Neuronal stem cell (in vitro differentiated cells): ENCODE results near the gene TGFBR2.
A peak's percentile ranks its signal among the peaks of the same experiment; 100 is the strongest.

Experiments used
- DNase-seq: peaks from one replicate; pipeline ENCODE4 v3.0.0-alpha.2; 2013; ENCODE audit warnings: low spot score
- H2AFZ ChIP-seq: one replicate; pipeline ENCODE4 v1.6.1; 2013; ENCODE audit warnings: mild to moderate bottlenecking, low read length, inconsistent platforms
- H2AK5ac ChIP-seq: 2 replicates; pipeline ENCODE4 v1.6.1; 2013; ENCODE audit warnings: low read depth, mild to moderate bottlenecking, inconsistent platforms, low read length, moderate library complexity, mixed read lengths
- H2BK120ac ChIP-seq: 2 replicates; pipeline ENCODE4 v1.6.1; 2013; ENCODE audit warnings: low read depth, mild to moderate bottlenecking, inconsistent platforms, low read length, moderate library complexity, mixed read lengths
- H2BK12ac ChIP-seq: one replicate; pipeline ENCODE4 v1.6.1; 2013; ENCODE audit warnings: low read length, inconsistent platforms
- H2BK15ac ChIP-seq: 2 replicates; pipeline ENCODE4 v1.6.1; 2013; ENCODE audit warnings: mild to moderate bottlenecking, low read length, inconsistent platforms, mixed read lengths
- H2BK5ac ChIP-seq: one replicate; pipeline ENCODE4 v1.6.1; 2013; ENCODE audit warnings: inconsistent platforms, mild to moderate bottlenecking, low read length, moderate library complexity
- H3K14ac ChIP-seq: one replicate; pipeline ENCODE4 v1.6.1; 2013; ENCODE audit warnings: low read length, inconsistent platforms
- H3K18ac ChIP-seq: 2 replicates; pipeline ENCODE4 v1.6.1; 2013; ENCODE audit warnings: low read length, inconsistent platforms
- H3K23ac ChIP-seq: 2 replicates; pipeline ENCODE4 v1.6.1; 2013; ENCODE audit warnings: low read depth, mild to moderate bottlenecking, mixed read lengths, low read length, inconsistent platforms; ENCODE audit not compliant: poor library complexity
- H3K27ac ChIP-seq: replicated peaks from 3 replicates; pipeline ENCODE4 v1.5.1; 2013; ENCODE audit warnings: low read length, inconsistent platforms
- H3K27me3 ChIP-seq, 3 experiments: 2 replicates each; pipeline ENCODE4 v1.6.1; 2013; ENCODE audit warnings: low read length in 3 of 3, mild to moderate bottlenecking in 2 of 3, inconsistent platforms in 1 of 3, low read depth in 1 of 3, mixed read lengths in 1 of 3, moderate library complexity in 1 of 3; ENCODE audit not compliant: control insufficient read depth in 3 of 3, insufficient read depth in 3 of 3
- H3K36me3 ChIP-seq, 2 donors: replicated peaks in 1 of 2; 2 replicates each; pipeline ENCODE4 v1.6.1; 2013; ENCODE audit warnings: low read length in 2 of 2; ENCODE audit not compliant: control insufficient read depth in 2 of 2, insufficient read depth in 2 of 2
- H3K4ac ChIP-seq: 2 replicates; pipeline ENCODE4 v1.6.1; 2013; ENCODE audit warnings: inconsistent platforms, mild to moderate bottlenecking, low read length, moderate library complexity
- H3K4me1 ChIP-seq, 2 donors: 1 replicate in 1 of 2; 2 replicates in 1 of 2; pipeline ENCODE4 v1.6.1; 2013; ENCODE audit warnings: low read length in 2 of 2, low read depth in 1 of 2; ENCODE audit not compliant: control insufficient read depth in 2 of 2, insufficient read depth in 1 of 2
- H3K4me2 ChIP-seq: one replicate; pipeline ENCODE4 v1.6.1; 2013; ENCODE audit warnings: mild to moderate bottlenecking, low read length, inconsistent platforms; ENCODE audit not compliant: insufficient read depth, poor library complexity, severe bottlenecking
- H3K4me3 ChIP-seq, 2 donors: 2 replicates each; pipeline ENCODE4 v1.5.1; 2013; ENCODE audit warnings: low read length in 2 of 2, mild to moderate bottlenecking in 2 of 2, inconsistent platforms in 1 of 2, moderate library complexity in 1 of 2
- H3K79me1 ChIP-seq: one replicate; pipeline ENCODE4 v1.6.1; 2013; ENCODE audit warnings: low read depth, mild to moderate bottlenecking, inconsistent platforms, low read length, moderate library complexity
- H3K9ac ChIP-seq: one replicate; pipeline ENCODE4 v1.6.1; 2013; ENCODE audit warnings: mild to moderate bottlenecking, low read depth, low read length, inconsistent platforms; ENCODE audit not compliant: poor library complexity
- H3K9me3 ChIP-seq, 2 donors: replicated peaks in 1 of 2; 2 replicates each; pipeline versions ENCODE3 to v1.6.1; 2013; ENCODE audit warnings: low read length in 2 of 2, mild to moderate bottlenecking in 2 of 2, inconsistent platforms in 1 of 2, low read depth in 1 of 2, mixed read lengths in 1 of 2, moderate library complexity in 1 of 2; ENCODE audit not compliant: control insufficient read depth in 2 of 2, insufficient read depth in 1 of 2
- H4K8ac ChIP-seq: one replicate; pipeline ENCODE4 v1.6.1; 2013; ENCODE audit warnings: low read depth, mild to moderate bottlenecking, inconsistent platforms, low read length, moderate library complexity
- H4K91ac ChIP-seq: one replicate; pipeline ENCODE4 v1.6.1; 2013; ENCODE audit warnings: low read length, low read depth, mild to moderate bottlenecking, inconsistent platforms; ENCODE audit not compliant: poor library complexity
- WGBS, 2 donors: extraction: QIAGEN DNeasy Blood & Tissue Kit; methylation state at CpG; one replicate each; pipeline ENCODE4 v1.1.7; 2013; ENCODE audit warnings: missing lambda C conversion rate in 2 of 2, mixed read lengths in 1 of 2; ENCODE audit not compliant: insufficient read length in 2 of 2, insufficient replicate concordance in 1 of 2; ENCODE audit errors: extremely low coverage in 2 of 2; 5-methylcytosine and 5-hydroxymethylcytosine counted together

TGFBR2 gene

DNA sequence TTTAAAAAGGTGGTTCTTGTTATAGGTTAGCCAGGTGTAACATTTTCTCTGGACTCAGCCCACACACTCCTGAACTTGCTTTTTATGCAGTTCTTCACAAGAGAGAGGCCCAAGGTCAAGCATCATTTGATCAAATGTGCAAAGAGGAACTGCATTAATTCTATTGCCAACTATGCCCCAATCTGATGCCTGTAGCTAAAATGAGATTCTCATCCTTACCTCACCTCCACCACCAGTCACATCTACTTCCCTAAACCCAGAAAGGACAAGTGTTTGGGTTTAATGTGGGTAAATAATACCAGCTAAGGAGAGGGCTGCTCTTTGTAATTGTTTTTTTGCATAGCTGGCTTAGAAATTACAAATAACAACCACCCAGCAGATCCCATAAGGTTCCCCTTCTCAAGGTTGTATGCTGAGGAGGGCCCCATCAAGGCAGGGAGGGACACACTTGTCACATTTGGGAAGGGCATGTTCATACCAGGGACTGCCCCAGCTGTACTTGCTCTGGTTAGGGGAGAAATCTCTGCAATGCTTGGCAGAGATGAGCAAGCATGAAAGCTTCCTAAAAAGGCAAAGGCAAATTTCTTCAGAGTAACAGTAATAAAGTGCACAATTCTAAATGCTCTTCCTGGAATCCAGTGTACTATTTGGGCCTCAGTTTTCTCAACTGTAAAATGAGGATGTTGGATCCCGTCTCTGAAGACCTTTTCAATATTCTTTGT lies 76.2 kb downstream of the TGFBR2 start:
- peaks cover 7% of the 10 kb centered on the region in 2 donors for H3K4me1 ChIP-seq
- H3K4me3 ChIP-seq: no peak overlapping the region
- H3K27ac ChIP-seq: no peak overlapping the region
- no peaks in the 10 kb centered on the region for H3K79me1 ChIP-seq
- no peak overlapping the region for H4K8ac ChIP-seq
- no peak overlapping the region for H3K4ac ChIP-seq
- H2AK5ac ChIP-seq: no peak overlapping the region
- no peak overlapping the region for H2BK120ac ChIP-seq
- no CpG with 5 or more reads among the region's 1 CpG for WGBS, 2 donors
- H3K9ac ChIP-seq: no peak overlapping the region
- H3K23ac ChIP-seq: no peak overlapping the region
- no peak overlapping the region for H3K14ac ChIP-seq
- DNase-seq: no peak
- H2AFZ ChIP-seq: no peak overlapping the region
- H3K27me3 ChIP-seq: no peaks in the 10 kb centered on the region
- peak overlapping the region; percentile 27 for H3K18ac ChIP-seq
- no peak overlapping the region for H2BK12ac ChIP-seq
- H3K36me3 ChIP-seq: peaks cover 0 to 76% of the 10 kb centered on the region in 2 donors
- no peak overlapping the region for H2BK15ac ChIP-seq
- H2BK5ac ChIP-seq: no peak overlapping the region
- no peak overlapping the region for H4K91ac ChIP-seq
- H3K4me2 ChIP-seq: no peak overlapping the region
- H3K9me3 ChIP-seq: peaks cover 0 to 3% of the 10 kb centered on the region in 2 donors

GRCh38 chr3:30683769-30684168 lies 77.4 kb downstream of the TGFBR2 start:
- no peak for DNase-seq
- WGBS, 2 donors: no CpG with 5 or more reads among the region's 3 CpGs
- Histone ChIP-seq H3K79me1 (no peaks in the 10 kb centered on the region), H3K4me3 (no peak overlapping the region), H3K4ac (no peak overlapping the region), H3K36me3 (peaks cover 0 to 77% of the 10 kb centered on the region in 2 donors), H3K4me1 (peaks cover 7% of the 10 kb centered on the region in 2 donors), H3K23ac (no peak overlapping the region), H3K27me3 (no peaks in the 10 kb centered on the region), H3K27ac (no peak overlapping the region), H3K9me3 (peaks cover 0 to 3% of the 10 kb centered on the region in 2 donors), H2BK120ac (no peak overlapping the region), H3K14ac (no peak overlapping the region), H3K9ac (no peak overlapping the region), H2AK5ac (no peak overlapping the region), H3K4me2 (no peak overlapping the region), H2BK12ac (no peak overlapping the region), H4K91ac (no peak overlapping the region), H2BK5ac (no peak overlapping the region), H2AFZ (no peak overlapping the region), H2BK15ac (no peak overlapping the region), H3K18ac (no peak overlapping the region), H4K8ac (no peak overlapping the region)

GRCh38 chr3:30684356-30684755 lies 78.0 kb downstream of the TGFBR2 start:
- Histone ChIP-seq H3K4ac (no peak overlapping the region), H3K4me3 (no peak overlapping the region), H2AK5ac (no peak overlapping the region), H3K4me1 (peaks cover 7% of the 10 kb centered on the region in 2 donors), H2AFZ (no peak overlapping the region), H3K36me3 (peaks cover 0 to 77% of the 10 kb centered on the region in 2 donors), H3K9ac (no peak overlapping the region), H3K27me3 (no peaks in the 10 kb centered on the region), H3K23ac (no peak overlapping the region), H4K8ac (no peak overlapping the region), H2BK5ac (no peak overlapping the region), H3K9me3 (peaks cover 0 to 3% of the 10 kb centered on the region in 2 donors), H3K14ac (no peak overlapping the region), H3K4me2 (no peak overlapping the region), H2BK12ac (no peak overlapping the region), H2BK15ac (no peak overlapping the region), H3K79me1 (no peaks in the 10 kb centered on the region), H4K91ac (no peak overlapping the region), H3K27ac (no peak overlapping the region), H2BK120ac (no peak overlapping the region), H3K18ac (no peak overlapping the region)
- no CpG with 5 or more reads among the region's 3 CpGs for WGBS, 2 donors
- DNase-seq: no peak

DNA sequence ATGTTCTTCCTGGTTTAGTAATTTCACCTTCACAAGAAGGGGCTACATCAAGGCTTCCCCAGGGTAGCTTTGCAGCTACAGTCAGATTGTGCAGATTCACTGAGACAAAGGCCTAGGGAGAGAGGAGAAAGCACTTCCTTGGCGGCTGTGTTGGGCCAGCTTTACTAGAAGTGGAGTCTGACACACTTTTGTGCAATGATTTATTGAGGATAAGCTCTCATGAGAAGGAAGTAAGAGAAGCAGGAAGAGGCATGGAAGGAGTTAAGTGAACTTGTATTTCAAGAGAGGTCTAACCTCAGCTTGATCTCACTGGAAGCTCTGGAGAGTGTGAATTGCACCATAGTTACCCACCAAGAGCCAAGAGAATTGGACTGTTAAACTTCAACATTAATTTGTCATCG lies 78.9 kb downstream of the TGFBR2 start:
- H2AK5ac ChIP-seq: no peak overlapping the region
- no peak overlapping the region for H3K23ac ChIP-seq
- no peak overlapping the region for H3K4me3 ChIP-seq
- no peak overlapping the region for H3K27ac ChIP-seq
- no peak overlapping the region for H4K8ac ChIP-seq
- no peak overlapping the region for H3K4me2 ChIP-seq
- peaks cover 0 to 83% of the 10 kb centered on the region in 2 donors for H3K36me3 ChIP-seq
- H3K27me3 ChIP-seq: no peaks in the 10 kb centered on the region
- H2BK5ac ChIP-seq: no peak overlapping the region
- H3K79me1 ChIP-seq: no peaks in the 10 kb centered on the region
- H2AFZ ChIP-seq: no peak overlapping the region
- H3K14ac ChIP-seq: no peak overlapping the region
- H3K4ac ChIP-seq: no peak overlapping the region
- H3K4me1 ChIP-seq: peaks cover 7% of the 10 kb centered on the region in 2 donors
- H2BK120ac ChIP-seq: no peak overlapping the region
- H2BK15ac ChIP-seq: no peak overlapping the region
- no peak overlapping the region for H3K18ac ChIP-seq
- no peak for DNase-seq
- no peak overlapping the region for H4K91ac ChIP-seq
- H2BK12ac ChIP-seq: no peak overlapping the region
- no CpG with 5 or more reads among the region's 2 CpGs for WGBS, 2 donors
- H3K9me3 ChIP-seq: peaks cover 0 to 6% of the 10 kb centered on the region in 2 donors
- no peak overlapping the region for H3K9ac ChIP-seq
